DND-41 (cell line): ENCODE measurements around the gene MCU.

Source experiments
- ATAC-seq: fragments of 200-7000 bp; cut with Tn5 transposase; 3 replicates; pipeline ENCODE4 v1.9.1; 2021; ENCODE audit warnings: low read depth; ENCODE audit not compliant: insufficient read depth
- DNase-seq: peaks from one replicate; pipeline ENCODE4 v3.0.0-alpha.2; 2020
- H2AFZ ChIP-seq: 2 replicates; pipeline ENCODE4 v1.6.0; 2012; ENCODE audit warnings: low read depth, low read length
- H3K27ac ChIP-seq: 2 replicates; pipeline ENCODE4 v1.5.1; 2012; ENCODE audit warnings: low read length, inconsistent platforms
- H3K27me3 ChIP-seq: fragments of 200-600 bp; sonication (generic); 2 replicates; pipeline ENCODE4 v1.6.0; 2012; ENCODE audit warnings: low read length, mild to moderate bottlenecking, inconsistent platforms; ENCODE audit not compliant: insufficient read depth, poor library complexity
- H3K36me3 ChIP-seq: 2 replicates; pipeline ENCODE4 v1.5.1; 2012; ENCODE audit warnings: low read length, inconsistent platforms; ENCODE audit not compliant: insufficient read depth
- H3K4me1 ChIP-seq: 2 replicates; pipeline ENCODE4 v1.5.1; 2012; ENCODE audit warnings: mild to moderate bottlenecking, low read length; ENCODE audit not compliant: insufficient read depth
- H3K4me2 ChIP-seq: 2 replicates; pipeline ENCODE4 v1.6.0; 2012; ENCODE audit warnings: mild to moderate bottlenecking, moderate library complexity, low read length, inconsistent platforms; ENCODE audit not compliant: insufficient read depth
- H3K4me3 ChIP-seq, 2 experiments: fragments of 200-600 bp in 1 of 2; shearing (Covaris generic) in 1 of 2; 2 replicates each; pipeline ENCODE4 v1.5.1; 2012 to 2016; ENCODE audit warnings: inconsistent platforms in 2 of 2, low read length in 2 of 2, mild to moderate bottlenecking in 2 of 2, low read depth in 1 of 2, moderate library complexity in 1 of 2
- H3K79me2 ChIP-seq: 2 replicates; pipeline ENCODE4 v1.6.0; 2012; ENCODE audit warnings: low read length, inconsistent platforms; ENCODE audit not compliant: insufficient read depth
- H3K9ac ChIP-seq: 2 replicates; pipeline ENCODE4 v1.6.0; 2012; ENCODE audit warnings: low read depth, mild to moderate bottlenecking, inconsistent platforms, low read length, moderate library complexity
- H3K9me3 ChIP-seq: 2 replicates; pipeline ENCODE4 v1.5.1; 2012; ENCODE audit warnings: low read length, moderate library complexity, mild to moderate bottlenecking, inconsistent platforms; ENCODE audit not compliant: insufficient read depth, severe bottlenecking
- H4K20me1 ChIP-seq: 2 replicates; pipeline ENCODE4 v1.6.0; 2012; ENCODE audit warnings: low read length; ENCODE audit not compliant: insufficient read depth
- EZH2 ChIP-seq: IDR thresholded peaks from 3 replicates; pipeline ENCODE4 v1.6.1; 2012; ENCODE audit warnings: borderline replicate concordance, low read depth, mild to moderate bottlenecking, moderate library complexity, low read length, inconsistent platforms; ENCODE audit not compliant: severe bottlenecking
- TF ChIP-seq, protein P1 (sequence below): IDR thresholded peaks from 2 replicates; pipeline ENCODE4 v1.5.1; 2012; ENCODE audit warnings: borderline replicate concordance, low read length, moderate library complexity, mild to moderate bottlenecking; ENCODE audit not compliant: poor library complexity, severe bottlenecking; ENCODE audit errors: extremely low read depth

The MCU gene

DNA sequence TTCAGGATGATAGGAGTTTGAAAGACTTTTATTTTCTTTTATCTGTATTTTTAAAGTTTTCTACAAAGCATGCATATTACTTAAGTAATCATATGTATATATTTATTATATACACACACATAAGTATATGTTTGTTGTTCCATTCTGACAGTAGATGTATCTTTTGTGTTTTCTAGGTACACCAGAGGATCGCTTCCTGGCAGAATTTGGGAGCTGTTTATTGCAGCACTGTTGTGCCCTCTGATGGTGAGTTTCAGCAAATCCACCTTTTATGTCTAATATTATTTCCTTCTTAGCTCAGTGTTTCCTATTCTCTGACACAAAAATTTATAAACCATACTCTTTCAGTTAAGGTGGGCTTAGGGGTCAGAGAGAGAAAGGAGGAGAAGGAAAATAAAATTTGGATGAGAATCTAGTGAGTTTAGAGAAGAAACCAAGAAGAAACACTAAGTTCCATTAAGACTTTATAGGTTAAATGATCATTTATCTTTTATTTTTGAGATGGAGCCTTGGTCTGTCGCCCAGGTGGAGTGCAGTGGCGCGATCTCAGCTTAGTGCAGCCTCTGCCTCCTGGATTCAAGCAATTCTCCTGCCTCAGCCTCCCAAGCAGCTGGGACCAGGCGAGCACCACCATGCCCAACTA lies 142.4 kb downstream of the MCU start:
- Histone ChIP-seq H3K4me3 (no peak overlapping the region), H4K20me1 (no peaks in the 10 kb centered on the region), H3K4me2 (no peak overlapping the region), H2AFZ (no peak overlapping the region), H3K27ac (no peak overlapping the region), H3K36me3 (peaks cover 7% of the 10 kb centered on the region; the same call in 1 of the 2 replicates), H3K9ac (no peak overlapping the region), H3K4me1 (no peaks in the 10 kb centered on the region), H3K27me3 (no peaks in the 10 kb centered on the region), H3K9me3 (no peaks in the 10 kb centered on the region), H3K79me2 (no peaks in the 10 kb centered on the region)
- TF ChIP-seq EZH2, result no peak
- TF ChIP-seq, protein P1, sequence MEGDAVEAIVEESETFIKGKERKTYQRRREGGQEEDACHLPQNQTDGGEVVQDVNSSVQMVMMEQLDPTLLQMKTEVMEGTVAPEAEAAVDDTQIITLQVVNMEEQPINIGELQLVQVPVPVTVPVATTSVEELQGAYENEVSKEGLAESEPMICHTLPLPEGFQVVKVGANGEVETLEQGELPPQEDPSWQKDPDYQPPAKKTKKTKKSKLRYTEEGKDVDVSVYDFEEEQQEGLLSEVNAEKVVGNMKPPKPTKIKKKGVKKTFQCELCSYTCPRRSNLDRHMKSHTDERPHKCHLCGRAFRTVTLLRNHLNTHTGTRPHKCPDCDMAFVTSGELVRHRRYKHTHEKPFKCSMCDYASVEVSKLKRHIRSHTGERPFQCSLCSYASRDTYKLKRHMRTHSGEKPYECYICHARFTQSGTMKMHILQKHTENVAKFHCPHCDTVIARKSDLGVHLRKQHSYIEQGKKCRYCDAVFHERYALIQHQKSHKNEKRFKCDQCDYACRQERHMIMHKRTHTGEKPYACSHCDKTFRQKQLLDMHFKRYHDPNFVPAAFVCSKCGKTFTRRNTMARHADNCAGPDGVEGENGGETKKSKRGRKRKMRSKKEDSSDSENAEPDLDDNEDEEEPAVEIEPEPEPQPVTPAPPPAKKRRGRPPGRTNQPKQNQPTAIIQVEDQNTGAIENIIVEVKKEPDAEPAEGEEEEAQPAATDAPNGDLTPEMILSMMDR, result peak; percentile 69
- DNase-seq, result peak; percentile 44
- ATAC-seq, result peak; percentile 78

DNA sequence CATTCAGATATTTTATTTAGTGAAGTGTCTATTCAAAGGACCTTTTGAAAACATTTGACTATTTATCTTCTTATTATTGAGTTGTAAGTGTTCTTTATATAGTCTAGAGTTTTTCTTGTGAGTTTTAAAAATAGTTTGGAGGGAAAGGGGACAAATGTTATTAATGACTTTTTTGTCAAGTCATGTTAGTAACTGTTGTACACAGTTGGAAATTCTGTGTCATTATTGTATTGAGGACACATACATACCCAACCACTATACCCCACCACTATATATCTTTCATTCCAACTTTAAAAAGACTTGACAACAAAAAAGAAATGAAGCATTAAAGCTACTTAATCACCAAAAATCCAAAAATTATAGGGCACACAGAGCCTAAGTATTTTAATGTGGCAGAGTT lies 148.4 kb downstream of the MCU start:
- Histone ChIP-seq H3K36me3 (0 out of 2 replicates have a peak, but pooled peaks cover 2% of the 10 kb centered on the region), H3K4me2 (no peak overlapping the region), H3K9me3 (no peaks in the 10 kb centered on the region), H3K4me3 (no peak overlapping the region), H3K79me2 (no peaks in the 10 kb centered on the region), H3K4me1 (no peaks in the 10 kb centered on the region), H2AFZ (no peak overlapping the region), H4K20me1 (no peaks in the 10 kb centered on the region), H3K9ac (no peak overlapping the region), H3K27me3 (no peaks in the 10 kb centered on the region), H3K27ac (no peak overlapping the region)
- ATAC-seq, result no peak
- no peak for DNase-seq
- TF ChIP-seq, protein P1, result no peak
- TF ChIP-seq EZH2, result no peak

DNA sequence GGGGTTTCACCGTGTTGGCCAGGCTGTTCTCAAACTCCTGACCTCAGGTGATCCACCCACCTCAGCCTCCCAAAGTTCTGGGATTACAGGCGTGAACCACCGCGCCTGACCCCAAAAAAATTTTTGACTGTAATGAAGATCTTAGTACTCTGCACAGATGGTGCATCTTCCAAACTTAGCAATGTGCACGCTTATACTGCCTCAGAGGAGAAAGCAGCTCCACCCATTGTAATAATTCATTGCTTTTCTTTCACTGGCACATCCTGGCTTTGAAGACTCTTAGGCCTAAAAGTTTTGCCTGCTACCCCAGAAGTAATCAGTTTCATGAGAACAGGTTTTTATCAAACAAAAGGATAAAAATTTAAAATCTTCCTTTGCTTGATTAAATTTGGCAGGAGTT lies 149.5 kb downstream of the MCU start:
- Histone ChIP-seq H3K9me3 (no peaks in the 10 kb centered on the region), H3K27ac (no peak overlapping the region), H3K79me2 (no peaks in the 10 kb centered on the region), H3K36me3 (no peaks in the 10 kb centered on the region), H3K4me2 (no peak overlapping the region), H4K20me1 (no peaks in the 10 kb centered on the region), H3K27me3 (no peaks in the 10 kb centered on the region), H2AFZ (no peak overlapping the region), H3K9ac (no peak overlapping the region), H3K4me3 (no peak overlapping the region), H3K4me1 (no peaks in the 10 kb centered on the region)
- DNase-seq, result no peak
- TF ChIP-seq, protein P1, result no peak
- TF ChIP-seq EZH2, result no peak
- no peak for ATAC-seq
